HepG2 (cell line): ENCODE measurements around the gene DIPK1A. TPM values are rescaled to one million over a fixed set of nuclear protein-coding genes. Genes with fewer than 3 reads are reported as not detected.

Source experiments
- ATAC-seq: fragments of 200-7000 bp; cut with Tn5 transposase; 3 replicates; pipeline ENCODE4 v1.9.1; 2020; ENCODE audit warnings: mild to moderate bottlenecking, moderate library complexity
- BruUV-seq: library from RNA; stranded (reverse); fragments of 400-500 nt; replicated peaks from 2 replicates; lab custom pipeline; 2021; lab: Mats Ljungman, UMichigan
- CTCF ChIA-PET: fragments of 300-600 bp; formaldehyde crosslinking; extraction: SDS; loops from one replicate; lab custom pipeline; 2021; ENCODE audit warnings: low total read pairs, inconsistent platforms, low intra/inter-chr PET ratio; lab: Yijun Ruan, JAX
- POLR2A ChIA-PET: fragments of 350-600 bp; sonication (Branson Sonifier 250); formaldehyde crosslinking; loops from one replicate; lab custom pipeline; 2020; ENCODE audit warnings: antibody characterized with exemption, inconsistent platforms; lab: Yijun Ruan, JAX
- DNase-seq: peaks from one replicate; pipeline ENCODE4 v3.0.0-alpha.2; 2015; ENCODE audit warnings: low spot score
- FAIRE-seq: peaks from 3 replicates; lab custom pipeline; 2011; peaks lifted over from hg19 to GRCh38; lab: Jason Lieb, UNC
- H2AFZ ChIP-seq: one replicate; pipeline ENCODE4 v1.6.1; 2011; ENCODE audit warnings: low read length, inconsistent platforms
- H3K27ac ChIP-seq: fragments of 300-600 bp; 3 replicates; pipeline ENCODE4 v1.8.0; 2011; ENCODE audit warnings: mixed run types, mild to moderate bottlenecking, mixed read lengths, low read length, inconsistent platforms; ENCODE audit not compliant: insufficient read depth; ENCODE audit errors: extremely low read length
- H3K27me3 ChIP-seq, 2 experiments: fragments of 200-600 bp in 1 of 2; 2 replicates in 1 of 2; 3 replicates in 1 of 2; pipeline versions ENCODE4 v1.6.0 to v1.8.0; 2011; ENCODE audit warnings: low read length in 2 of 2, mild to moderate bottlenecking in 2 of 2, moderate library complexity in 2 of 2, inconsistent platforms in 1 of 2; ENCODE audit not compliant: insufficient read depth in 2 of 2, control insufficient read depth in 1 of 2
- H3K36me3 ChIP-seq, 2 experiments: fragments of 200-600 bp in 1 of 2; replicated peaks in 1 of 2; 2 replicates in 1 of 2; 3 replicates in 1 of 2; pipeline versions ENCODE4 v1.5.1 to v1.8.0; 2011; ENCODE audit warnings: low read length in 2 of 2, inconsistent platforms in 1 of 2; ENCODE audit not compliant: insufficient read depth in 2 of 2, control insufficient read depth in 1 of 2
- H3K4me1 ChIP-seq: 2 replicates; pipeline ENCODE4 v1.5.1; 2012; ENCODE audit warnings: low read length, inconsistent platforms; ENCODE audit not compliant: insufficient read depth
- H3K4me2 ChIP-seq: 2 replicates; pipeline ENCODE4 v1.6.0; 2011; ENCODE audit warnings: low read depth, low read length, inconsistent platforms
- H3K4me3 ChIP-seq, 3 experiments: fragments of 200-600 bp in 1 of 3; sonication (generic), shearing (Covaris generic) in 1 of 3; replicated peaks in 1 of 3; 2 replicates each; pipeline ENCODE4 v1.5.1; 2011 to 2016; ENCODE audit warnings: low read length in 3 of 3, inconsistent platforms in 2 of 3, low read depth in 2 of 3, mild to moderate bottlenecking in 2 of 3, control low read depth in 1 of 3, mixed read lengths in 1 of 3; ENCODE audit not compliant: insufficient read depth in 1 of 3
- H3K79me2 ChIP-seq: one replicate; pipeline ENCODE4 v1.6.1; 2011; ENCODE audit warnings: low read length, inconsistent platforms; ENCODE audit not compliant: insufficient read depth
- H3K9ac ChIP-seq: 2 replicates; pipeline ENCODE4 v1.6.0; 2011; ENCODE audit warnings: mild to moderate bottlenecking, low read depth, low read length, inconsistent platforms; ENCODE audit not compliant: insufficient read depth
- H3K9me3 ChIP-seq: 2 replicates; pipeline ENCODE4 v1.5.1; 2012; ENCODE audit warnings: mild to moderate bottlenecking, low read length
- H4K20me1 ChIP-seq: 2 replicates; pipeline ENCODE4 v1.6.0; 2011; ENCODE audit warnings: inconsistent platforms, mild to moderate bottlenecking, low read length, moderate library complexity; ENCODE audit not compliant: insufficient read depth
- CEBPZ ChIP-seq: IDR thresholded peaks from 2 replicates; pipeline ENCODE4 v1.6.1; 2012; ENCODE audit warnings: low read length, improper control_type of control experiment
- CREM ChIP-seq, 2 experiments: sonication (generic) in 1 of 2; formaldehyde crosslinking in 1 of 2; IDR thresholded peaks; 2 replicates each; pipeline versions ENCODE4 v1.4.0 to v1.6.1; 2016 to 2020; ENCODE audit warnings: antibody characterized with exemption in 1 of 2, mild to moderate bottlenecking in 1 of 2, missing genetic modification reagents in 1 of 2
- ESRRA ChIP-seq: sonication (generic); formaldehyde crosslinking; IDR thresholded peaks from 2 replicates; pipeline ENCODE4 v1.5.1; 2020; ENCODE audit warnings: mild to moderate bottlenecking, low read depth, missing genetic modification reagents
- ZBTB4 ChIP-seq: sonication (generic); formaldehyde crosslinking; IDR thresholded peaks from 2 replicates; pipeline ENCODE4 v1.4.0; 2020; ENCODE audit warnings: missing genetic modification reagents, mild to moderate bottlenecking, borderline replicate concordance
- ZNF7 ChIP-seq: IDR thresholded peaks from 2 replicates; pipeline ENCODE4 v1.6.1; 2016; ENCODE audit warnings: missing biosample characterization, missing genetic modification reagents
- WGBS: methylation state at CpG from one replicate; pipeline ENCODE4 v1.1.6; 2017; ENCODE audit warnings: low lambda C conversion rate; 5-methylcytosine and 5-hydroxymethylcytosine counted together
- in situ Hi-C: cut with HindIII; loops from 2 replicates; pipeline ENCODE4 v1.10.0; 2017; ENCODE audit warnings: low pct_unique_long_range_greater_than_20kb; ENCODE audit not compliant: extremely low pct_ligation_motif_present
- intact Hi-C: fragments of 100-400 bp; cut with micrococcal nuclease; formaldehyde crosslinking; loops from one replicate; pipeline ENCODE4 v1.10.0; 2022; ENCODE audit not compliant: unreplicated experiment
- polyA plus RNA-seq, 8 experiments: library from polyadenylated mRNA; depleted of rRNA in 3 of 8; stranded (reverse) in 7 of 8; unstranded in 1 of 8; fragments of >200 nt; fragmentation: Illumina TruSeq in 4 of 8; extraction: Trizol in 4 of 8; gene quantifications; 2 replicates each; pipeline versions ENCODE4 v1.2.1 to v1.2.3, GENCODE V29; 2011 to 2016; ENCODE audit warnings: low read depth in 4 of 8, missing spikeins in 1 of 8, mixed read lengths in 1 of 8; ENCODE audit not compliant: insufficient read depth in 1 of 8
- total RNA-seq, 5 experiments: library from RNA; depleted of rRNA; stranded (reverse); fragments of >200 nt; fragmentation: Illumina TruSeq; extraction: Trizol; gene quantifications; 2 replicates each; pipeline ENCODE4 v1.2.3, GENCODE V29; 2016; ENCODE audit warnings: low read depth in 1 of 5

DIPK1A gene
- total and polyA plus RNA-seq, 2 of the 13 experiments (the other 11 are each of a cell fraction or from before 2014, with no cell fraction given) = 8.4 TPM

- TF ChIP-seq ZBTB4 (CRISPR knock-in tag) = no peak
These were observed 88.5 kb downstream of the DIPK1A start (continued) for GRCh38 chr1:92872719-92873118.

GRCh38 chr1:92870591-92870990, 90.7 kb downstream of the DIPK1A start:
- H2AFZ ChIP-seq = no peak overlapping the region
- in situ Hi-C loops (no loop called here), intact Hi-C loops (no loop called here)
- no peaks in the 10 kb centered on the region for H3K79me2 ChIP-seq
- no peaks in the 10 kb centered on the region for H4K20me1 ChIP-seq
- H3K27me3 ChIP-seq = no peaks in the 10 kb centered on the region
- H3K4me3 ChIP-seq = no peak overlapping the region
- H3K9ac ChIP-seq = no peak overlapping the region
- H3K4me1 ChIP-seq = peaks cover 9% of the 10 kb centered on the region
- H3K4me2 ChIP-seq = no peak overlapping the region
- 83% methylated on average over 1 of the region's 2 CpGs for WGBS
- no peak overlapping the region for H3K27ac ChIP-seq
- no peaks in the 10 kb centered on the region for H3K9me3 ChIP-seq
- no peaks in the 10 kb centered on the region for H3K36me3 ChIP-seq
- POLR2A ChIA-PET = interaction anchor here (0.6 kb wide), 1 partner anchor 32 kb away, joined by 3 read pairs; no protein-coding TSS in a partner anchor
- no peak for DNase-seq
- peak; percentile 51 for ATAC-seq
- BruUV-seq = no TSS peak
- CTCF ChIA-PET = no interaction called here
- TF ChIP-seq ZNF7 (no peak), ESRRA (CRISPR knock-in tag) (peak; percentile 63; the same call in 1 of the 2 replicates), CREM (IDR thresholded peaks at IDR 0.05) (no peak), CREM (CRISPR knock-in tag; IDR thresholded peaks at IDR 0.05) (no peak), CEBPZ (no peak)
- no peak for FAIRE-seq
